K562 (cell line): ENCODE results near the gene FGF12. TPM values are rescaled to one million over a fixed set of nuclear protein-coding genes. Genes with fewer than 3 reads are reported as not detected.

Source experiments
- ATAC-seq: fragments of 200-7000 bp; cut with Tn5 transposase; 3 replicates; pipeline ENCODE4 v1.9.1; 2020; ENCODE audit warnings: moderate library complexity
- BruUV-seq: library from RNA; stranded (reverse); fragments of 400-500 nt; replicated peaks from 2 replicates; lab custom pipeline; 2021; lab: Mats Ljungman, UMichigan
- CTCF ChIA-PET: fragments of 300-600 bp; formaldehyde crosslinking; extraction: SDS; loops from one replicate; lab custom pipeline; 2021; ENCODE audit warnings: low intra/inter-chr PET ratio; lab: Yijun Ruan, JAX
- POLR2A ChIA-PET: fragments of 300-600, 350-650 bp; sonication (Branson Sonifier 250); formaldehyde crosslinking; extraction: SDS; loops from one replicate; lab custom pipeline; 2021; ENCODE audit warnings: antibody characterized with exemption, inconsistent platforms; lab: Yijun Ruan, JAX
- DNase-seq, 4 experiments: peaks; one replicate each; pipeline versions ENCODE4 v3.0.0 to v3.0.0-alpha.2; 2011 to 2018; ENCODE audit warnings: low spot score in 3 of 4, mixed read lengths in 3 of 4; ENCODE audit errors: extremely low read depth in 1 of 4
- FAIRE-seq: peaks from 2 replicates; lab custom pipeline; 2011; peaks lifted over from hg19 to GRCh38; lab: Jason Lieb, UNC
- H2AFZ ChIP-seq: 2 replicates; pipeline ENCODE4 v1.6.0; 2011; ENCODE audit warnings: low read depth, low read length, control low read depth, inconsistent platforms
- H3K27ac ChIP-seq: fragments of 200-600 bp; 3 replicates; pipeline ENCODE4 v1.8.0; 2011; ENCODE audit warnings: low read depth, mild to moderate bottlenecking, control low read depth, inconsistent platforms, low read length, moderate library complexity, mixed read lengths; ENCODE audit errors: extremely low read depth
- H3K27me3 ChIP-seq, 2 experiments: fragments of 300-600 bp in 1 of 2; 2 replicates in 1 of 2; 3 replicates in 1 of 2; pipeline versions ENCODE4 v1.6.0 to v1.8.0; 2011; ENCODE audit warnings: inconsistent platforms in 2 of 2, low read length in 2 of 2, mild to moderate bottlenecking in 1 of 2, mixed read lengths in 1 of 2, moderate library complexity in 1 of 2; ENCODE audit not compliant: control insufficient read depth in 2 of 2, insufficient read depth in 2 of 2
- H3K36me3 ChIP-seq: fragments of 300-600 bp; 3 replicates; pipeline ENCODE4 v1.8.0; 2011; ENCODE audit warnings: mild to moderate bottlenecking, low read length, inconsistent platforms; ENCODE audit not compliant: control insufficient read depth, insufficient read depth
- H3K4me1 ChIP-seq, 2 experiments: fragments of 200-600 bp in 1 of 2; replicated peaks in 1 of 2; 2 replicates in 1 of 2; 3 replicates in 1 of 2; pipeline versions ENCODE4 v1.5.1 to v1.8.0; 2011; ENCODE audit warnings: inconsistent platforms in 2 of 2, low read length in 2 of 2, mild to moderate bottlenecking in 1 of 2, mixed read lengths in 1 of 2, moderate library complexity in 1 of 2; ENCODE audit not compliant: control insufficient read depth in 2 of 2, insufficient read depth in 2 of 2
- H3K4me2 ChIP-seq: 2 replicates; pipeline ENCODE4 v1.6.1; 2011; ENCODE audit warnings: low read length, control low read depth, inconsistent platforms, mixed read lengths; ENCODE audit not compliant: insufficient read depth
- H3K4me3 ChIP-seq: fragments of 200-600 bp; sonication (generic), shearing (Covaris generic); 2 replicates; pipeline ENCODE4 v1.5.1; 2016; ENCODE audit warnings: control low read depth, inconsistent platforms
- H3K79me2 ChIP-seq: fragments of 200-600 bp; 3 replicates; pipeline ENCODE4 v1.8.0; 2011; ENCODE audit warnings: low read length, inconsistent platforms; ENCODE audit not compliant: control insufficient read depth, insufficient read depth
- H3K9ac ChIP-seq, 2 experiments: 2 replicates each; pipeline versions ENCODE4 v1.6.0 to v1.6.1; 2011; ENCODE audit warnings: low read depth in 2 of 2, low read length in 2 of 2, control low read depth in 1 of 2, inconsistent platforms in 1 of 2, mild to moderate bottlenecking in 1 of 2, mixed read lengths in 1 of 2; ENCODE audit not compliant: insufficient read depth in 1 of 2
- H3K9me1 ChIP-seq: one replicate; pipeline ENCODE4 v1.6.0; 2011; ENCODE audit warnings: inconsistent platforms, mild to moderate bottlenecking, low read length, moderate library complexity; ENCODE audit not compliant: control insufficient read depth, insufficient read depth
- H3K9me3 ChIP-seq: replicated peaks from 2 replicates; pipeline ENCODE4 v1.5.1; 2011; ENCODE audit warnings: low read depth, low read length, inconsistent platforms; ENCODE audit not compliant: control insufficient read depth, insufficient read depth
- H4K20me1 ChIP-seq: replicated peaks from 2 replicates; pipeline ENCODE4 v1.6.1; 2011; ENCODE audit warnings: low read length, inconsistent platforms, mixed read lengths; ENCODE audit not compliant: control insufficient read depth, insufficient read depth
- ARID2 ChIP-seq: fragments of 450-650 bp; IDR thresholded peaks from 2 replicates; pipeline ENCODE4 v1.6.1; 2017; ENCODE audit warnings: antibody characterized with exemption, mild to moderate bottlenecking
- BCOR ChIP-seq: fragments of 450-650 bp; IDR thresholded peaks from 2 replicates; pipeline ENCODE4 v1.6.1; 2016
- BRCA1 ChIP-seq, 2 experiments: fragments of 450-650 bp in 1 of 2; sonication (generic) in 1 of 2; formaldehyde crosslinking in 1 of 2; IDR thresholded peaks; 2 replicates each; pipeline versions ENCODE4 v1.5.0 to v1.6.1; 2017 to 2020; ENCODE audit warnings: mild to moderate bottlenecking in 1 of 2, missing genetic modification reagents in 1 of 2
- ESRRB ChIP-seq: fragments of 250-450 bp; sonication (Bioruptor Pico); IDR thresholded peaks from 2 replicates; pipeline ENCODE4 v1.5.0; 2020; ENCODE audit warnings: mild to moderate bottlenecking, moderate library complexity, borderline replicate concordance
- HMG20A ChIP-seq: fragments of 450-650 bp; formaldehyde crosslinking; conservative IDR thresholded peaks from 2 replicates; pipeline ENCODE4 v1.4.0; 2020; ENCODE audit warnings: mild to moderate bottlenecking, mixed read lengths
- IFI16 ChIP-seq: fragments of 250-450 bp; sonication (Bioruptor Pico); IDR thresholded peaks from 2 replicates; pipeline ENCODE4 v2.1.2; 2022; ENCODE audit warnings: mild to moderate bottlenecking, inconsistent platforms
- ZBTB8A ChIP-seq: fragments of 450-650 bp; IDR thresholded peaks from 2 replicates; pipeline ENCODE4 v1.6.1; 2018; ENCODE audit warnings: mild to moderate bottlenecking, moderate library complexity; ENCODE audit not compliant: partially characterized antibody
- ZNF239 ChIP-seq: fragments of 250-450 bp; sonication (Bioruptor Pico); IDR thresholded peaks from 2 replicates; pipeline ENCODE4 v1.4.0; 2020; ENCODE audit warnings: mild to moderate bottlenecking
- ZNF699 ChIP-seq: fragments of 250-450 bp; sonication (Bioruptor Pico); IDR thresholded peaks from 2 replicates; pipeline ENCODE4 v1.8.0; 2021; ENCODE audit warnings: mild to moderate bottlenecking, moderate library complexity; ENCODE audit not compliant: insufficient replicate concordance
- WGBS: fragments of 100-300 bp; shearing (Covaris generic); methylation state at CpG from one replicate; pipeline ENCODE4 v1.1.6; 2016; ENCODE audit warnings: low coverage, mixed read lengths; ENCODE audit not compliant: insufficient coverage; ENCODE audit errors: missing lambda C conversion rate; 5-methylcytosine and 5-hydroxymethylcytosine counted together
- in situ Hi-C: fragments of 300-500 bp; cut with MboI; formaldehyde crosslinking; loops from 4 replicates; pipeline ENCODE4 v1.15.0; 2018; ENCODE audit warnings: inconsistent platforms, mixed read lengths
- intact Hi-C: fragments of 100-400 bp; cut with micrococcal nuclease; formaldehyde crosslinking; loops from 2 replicates; pipeline ENCODE4 v1.14.2; 2022
- polyA plus RNA-seq, 8 experiments: library from polyadenylated mRNA; depleted of rRNA in 4 of 8; stranded (reverse) in 5 of 8; unstranded in 3 of 8; fragments of >200 nt; fragmentation: Nextera tagmentation in 2 of 8; fragmentation: Illumina TruSeq in 1 of 8; extraction: Ambion mirVana in 2 of 8; extraction: Trizol in 1 of 8; gene quantifications; 2 replicates each; pipeline versions ENCODE4 v1.2.1 to v1.2.3, GENCODE V29; 2011 to 2014; ENCODE audit warnings: inconsistent platforms in 1 of 8, missing spikeins in 1 of 8
- total RNA-seq, 7 experiments: library from RNA; depleted of rRNA in 6 of 7; stranded (reverse); fragments of >200 nt in 6 of 7; fragmentation: Illumina TruSeq in 2 of 7; extraction: Trizol in 2 of 7; gene quantifications; 2 replicates each; pipeline versions ENCODE4 v1.2.1 to v1.2.3, GENCODE V29; 2011 to 2021; ENCODE audit warnings: low replicate concordance in 1 of 7
- TF ChIP-seq, protein P1 (sequence below): fragments of 250-450 bp; sonication (Bioruptor Pico); IDR thresholded peaks from 2 replicates; pipeline ENCODE4 v1.4.0; 2020

FGF12 gene
- total and polyA plus RNA-seq, 9 of the 15 experiments (the other 6 are each of a cell fraction or from before 2014, with no cell fraction given), result not detected

- TF ChIP-seq, protein P1, sequence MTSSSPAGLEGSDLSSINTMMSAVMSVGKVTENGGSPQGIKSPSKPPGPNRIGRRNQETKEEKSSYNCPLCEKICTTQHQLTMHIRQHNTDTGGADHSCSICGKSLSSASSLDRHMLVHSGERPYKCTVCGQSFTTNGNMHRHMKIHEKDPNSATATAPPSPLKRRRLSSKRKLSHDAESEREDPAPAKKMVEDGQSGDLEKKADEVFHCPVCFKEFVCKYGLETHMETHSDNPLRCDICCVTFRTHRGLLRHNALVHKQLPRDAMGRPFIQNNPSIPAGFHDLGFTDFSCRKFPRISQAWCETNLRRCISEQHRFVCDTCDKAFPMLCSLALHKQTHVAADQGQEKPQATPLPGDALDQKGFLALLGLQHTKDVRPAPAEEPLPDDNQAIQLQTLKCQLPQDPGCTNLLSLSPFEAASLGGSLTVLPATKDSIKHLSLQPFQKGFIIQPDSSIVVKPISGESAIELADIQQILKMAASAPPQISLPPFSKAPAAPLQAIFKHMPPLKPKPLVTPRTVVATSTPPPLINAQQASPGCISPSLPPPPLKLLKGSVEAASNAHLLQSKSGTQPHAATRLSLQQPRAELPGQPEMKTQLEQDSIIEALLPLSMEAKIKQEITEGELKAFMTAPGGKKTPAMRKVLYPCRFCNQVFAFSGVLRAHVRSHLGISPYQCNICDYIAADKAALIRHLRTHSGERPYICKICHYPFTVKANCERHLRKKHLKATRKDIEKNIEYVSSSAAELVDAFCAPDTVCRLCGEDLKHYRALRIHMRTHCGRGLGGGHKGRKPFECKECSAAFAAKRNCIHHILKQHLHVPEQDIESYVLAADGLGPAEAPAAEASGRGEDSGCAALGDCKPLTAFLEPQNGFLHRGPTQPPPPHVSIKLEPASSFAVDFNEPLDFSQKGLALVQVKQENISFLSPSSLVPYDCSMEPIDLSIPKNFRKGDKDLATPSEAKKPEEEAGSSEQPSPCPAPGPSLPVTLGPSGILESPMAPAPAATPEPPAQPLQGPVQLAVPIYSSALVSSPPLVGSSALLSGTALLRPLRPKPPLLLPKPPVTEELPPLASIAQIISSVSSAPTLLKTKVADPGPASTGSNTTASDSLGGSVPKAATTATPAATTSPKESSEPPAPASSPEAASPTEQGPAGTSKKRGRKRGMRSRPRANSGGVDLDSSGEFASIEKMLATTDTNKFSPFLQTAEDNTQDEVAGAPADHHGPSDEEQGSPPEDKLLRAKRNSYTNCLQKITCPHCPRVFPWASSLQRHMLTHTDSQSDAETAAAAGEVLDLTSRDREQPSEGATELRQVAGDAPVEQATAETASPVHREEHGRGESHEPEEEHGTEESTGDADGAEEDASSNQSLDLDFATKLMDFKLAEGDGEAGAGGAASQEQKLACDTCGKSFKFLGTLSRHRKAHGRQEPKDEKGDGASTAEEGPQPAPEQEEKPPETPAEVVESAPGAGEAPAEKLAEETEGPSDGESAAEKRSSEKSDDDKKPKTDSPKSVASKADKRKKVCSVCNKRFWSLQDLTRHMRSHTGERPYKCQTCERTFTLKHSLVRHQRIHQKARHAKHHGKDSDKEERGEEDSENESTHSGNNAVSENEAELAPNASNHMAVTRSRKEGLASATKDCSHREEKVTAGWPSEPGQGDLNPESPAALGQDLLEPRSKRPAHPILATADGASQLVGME (CRISPR knock-in tag), result no peak
- no peak for TF ChIP-seq BRCA1 (IDR thresholded peaks at IDR 0.05)
- no peak for TF ChIP-seq BRCA1 (CRISPR knock-in tag; IDR thresholded peaks at IDR 0.05)
- TF ChIP-seq ESRRB (CRISPR knock-in tag), result no peak
- no peak for TF ChIP-seq ZNF239 (CRISPR knock-in tag)
These were observed 236.6 kb downstream of the FGF12 start (continued) for GRCh38 chr3:192490720-192491119.

DNA sequence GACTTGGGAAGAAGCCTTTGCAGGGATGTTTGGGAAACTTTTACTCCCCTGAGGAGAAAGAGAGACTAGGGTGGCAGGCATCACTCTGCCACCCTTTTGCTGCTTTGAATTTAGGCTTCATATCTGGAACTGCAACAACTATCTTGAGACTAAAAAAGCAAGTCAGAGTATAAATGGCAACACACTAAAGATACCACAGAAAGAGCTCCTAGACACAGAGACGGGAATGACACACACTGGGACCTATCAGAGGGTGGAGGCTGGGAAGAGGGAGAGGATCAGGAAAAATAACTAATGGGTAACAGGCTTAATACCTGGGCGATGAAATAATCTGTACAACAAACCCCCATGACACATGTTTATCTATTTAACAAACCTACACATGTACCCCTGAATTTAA is 237.8 kb downstream of the FGF12 start:
- Histone ChIP-seq H2AFZ (no peak overlapping the region), H3K4me3 (no peak overlapping the region), H3K27me3 (no peaks in the 10 kb centered on the region), H3K9ac (no peak overlapping the region), H3K9me3 (no peaks in the 10 kb centered on the region; the same call in 1 of the 2 replicates), H3K36me3 (no peaks in the 10 kb centered on the region), H3K4me2 (no peak overlapping the region), H3K4me1 (no peaks in the 10 kb centered on the region), H4K20me1 (no peaks in the 10 kb centered on the region), H3K9me1 (no peaks in the 10 kb centered on the region), H3K79me2 (no peaks in the 10 kb centered on the region), H3K27ac (no peak overlapping the region)
- ChIA-PET CTCF (no interaction called here), POLR2A (no interaction called here)
- ATAC-seq (no peak), DNase-seq (no peak), FAIRE-seq (no peak)
- WGBS, result 0% methylated on average over 2 of the region's 2 CpGs
- TF ChIP-seq IFI16 (CRISPR knock-in tag) (no peak), BCOR (no peak), HMG20A (CRISPR knock-in tag) (no peak), ZNF699 (CRISPR knock-in tag) (no peak), ARID2 (no peak), ZBTB8A (no peak)
- intact Hi-C loops, result no loop called here
- in situ Hi-C loops, result no loop called here
- no TSS peak for BruUV-seq
